Measurements from ENCODE around the gene MARVELD2. TPM values are rescaled to one million over a fixed set of nuclear protein-coding genes. Genes with fewer than 3 reads are reported as not detected.
"Not testable (repeated sequence)": the region's sequence is repeated elsewhere in the genome, so short reads cannot be mapped to it uniquely, and the experiment has no call there.

Gene MARVELD2
- total and polyA plus RNA-seq, 5 donors from 2014 or later = 0.07 to 1.4 (median 0.86) TPM

DNA sequence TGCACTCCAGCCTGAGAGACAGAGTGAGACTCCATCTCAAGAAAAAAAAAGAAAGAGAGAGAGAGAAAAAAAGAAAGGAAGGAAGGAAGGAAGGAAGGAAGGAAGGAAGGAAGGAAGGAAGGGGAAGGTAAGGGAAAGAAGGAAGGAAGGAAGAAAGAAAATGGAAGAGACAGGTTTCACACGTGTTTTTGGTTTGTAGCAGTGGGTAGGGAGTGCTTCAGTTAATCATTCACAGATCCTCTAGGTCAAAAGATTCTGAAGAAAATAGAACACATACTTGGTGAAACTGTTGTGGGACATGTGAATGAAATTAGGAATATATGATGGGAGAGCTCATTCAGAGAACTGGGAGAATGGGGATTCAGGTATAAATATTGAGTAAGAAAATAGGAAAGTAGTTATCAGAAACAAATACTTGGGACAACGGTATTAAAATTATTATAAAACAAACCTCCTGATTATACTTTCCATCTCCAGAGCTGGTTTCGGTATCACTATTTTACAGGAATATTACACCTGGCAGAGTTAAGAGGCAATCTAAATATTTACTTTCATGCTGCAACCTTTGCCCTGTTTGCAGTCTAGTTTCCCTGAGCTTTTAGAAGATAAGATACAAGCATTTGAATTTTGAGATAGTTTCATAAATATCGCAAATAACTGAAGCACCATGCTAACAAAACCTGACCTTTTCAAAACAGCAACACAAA lies 37.2 kb downstream of the MARVELD2 start:
- ATAC-seq (ENCODE audit: low read depth in 2 of 2) (no peak), DNase-seq (no peak)
- Histone ChIP-seq H3K9me3 (ENCODE audit: control insufficient read depth in 2 of 2, low read length in 2 of 2) (no peaks in the 10 kb centered on the region), H3K4me1 (ENCODE audit: control insufficient read depth, insufficient read depth, low read length, poor library complexity, severe bottlenecking) (no peaks in the 10 kb centered on the region), H3K36me3 (ENCODE audit: control insufficient read depth, insufficient read depth, low read length) (no peaks in the 10 kb centered on the region), H3K27me3 (ENCODE audit: control insufficient read depth, insufficient read depth, low read length) (no peaks in the 10 kb centered on the region), H3K4me3 (ENCODE audit: low read depth, low read length) (no peak overlapping the region), H3K27ac (ENCODE audit: insufficient read depth, low read length, poor library complexity, severe bottlenecking) (no peak overlapping the region)
- Mint-ChIP-seq H3K4me1 (no peaks in the 10 kb centered on the region), H3K27ac (no peak overlapping the region), H3K36me3 (no peaks in the 10 kb centered on the region), H3K27me3 (peaks cover 9% of the 10 kb centered on the region), H3K4me3 (no peak overlapping the region), H3K9me3 (peaks cover 0 to 4% (median 2%) of the 10 kb centered on the region in 7 donors)

DNA sequence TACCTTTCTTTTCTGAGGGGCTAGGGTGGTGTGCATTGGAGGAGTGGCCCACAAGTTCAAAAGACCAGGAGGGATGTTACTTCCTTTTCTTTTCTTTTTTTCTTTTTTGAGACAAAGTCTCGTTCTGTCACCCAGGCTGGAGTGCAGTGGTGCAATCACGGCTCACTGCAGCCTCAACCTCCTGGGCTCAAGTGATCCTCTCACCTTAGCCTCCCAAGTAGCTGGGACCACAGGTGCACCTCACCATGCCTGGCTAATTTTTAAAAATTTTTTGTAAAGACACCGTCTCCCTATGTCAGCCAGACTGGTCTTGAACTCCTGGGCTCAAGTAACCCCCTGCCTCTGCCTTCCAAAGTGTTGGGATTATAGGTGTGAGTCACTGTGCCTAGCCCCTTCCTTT lies 38.6 kb downstream of the MARVELD2 start:
- not testable (repeated sequence) for H3K4me1 Mint-ChIP-seq; DNase-seq; H3K9me3 Mint-ChIP-seq; H3K27me3 ChIP-seq (ENCODE audit: control insufficient read depth, insufficient read depth, low read length); H3K9me3 ChIP-seq (ENCODE audit: control insufficient read depth in 2 of 2, low read length in 2 of 2); H3K4me3 ChIP-seq (ENCODE audit: low read depth, low read length); H3K4me1 ChIP-seq (ENCODE audit: control insufficient read depth, insufficient read depth, low read length, poor library complexity, severe bottlenecking); H3K27ac ChIP-seq (ENCODE audit: insufficient read depth, low read length, poor library complexity, severe bottlenecking); ATAC-seq (ENCODE audit: low read depth in 2 of 2); H3K27me3 Mint-ChIP-seq; H3K27ac Mint-ChIP-seq; H3K36me3 ChIP-seq (ENCODE audit: control insufficient read depth, insufficient read depth, low read length); H3K4me3 Mint-ChIP-seq; H3K36me3 Mint-ChIP-seq

DNA sequence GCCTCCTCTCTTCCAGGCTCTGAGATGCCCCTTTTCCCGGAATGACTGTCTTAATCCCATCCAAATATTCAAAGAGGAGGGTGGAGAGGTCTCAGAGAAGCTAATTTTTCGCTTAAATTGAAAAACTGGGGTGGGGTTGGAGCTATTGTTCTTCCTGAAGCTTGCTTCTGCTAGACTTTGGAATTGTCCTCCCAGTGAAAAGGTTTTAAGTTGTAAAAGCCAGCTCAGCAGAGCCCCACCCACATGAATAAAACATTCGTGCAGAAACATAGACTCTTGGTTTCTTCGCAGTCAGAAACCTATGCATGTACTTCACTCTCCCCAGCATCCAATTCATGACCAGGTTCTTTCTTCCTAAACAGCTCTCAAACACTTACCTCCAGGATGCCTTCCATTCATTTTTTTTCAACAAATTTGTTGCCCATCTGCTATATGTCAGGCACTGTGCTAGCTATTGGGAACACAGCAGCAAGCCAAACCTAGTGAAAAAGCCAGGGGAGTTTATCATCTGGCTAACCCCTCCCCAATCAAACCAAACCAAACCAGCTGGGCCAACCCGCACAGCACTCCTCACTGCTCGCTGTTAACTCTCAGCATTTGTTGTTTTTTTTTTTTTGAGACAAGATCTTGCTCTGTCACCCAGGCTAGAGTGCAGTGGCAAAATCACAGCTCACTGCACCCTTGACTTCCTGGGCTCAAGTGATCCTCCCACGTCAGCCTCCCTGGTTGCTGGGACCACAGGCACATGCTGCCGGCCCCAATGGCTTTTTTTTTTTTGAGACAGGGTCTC lies 39.7 kb downstream of the MARVELD2 start:
- no peak overlapping the region for H3K27ac ChIP-seq (ENCODE audit: insufficient read depth, low read length, poor library complexity, severe bottlenecking)
- H3K27me3 ChIP-seq (ENCODE audit: control insufficient read depth, insufficient read depth, low read length) = no peaks in the 10 kb centered on the region
- H3K9me3 ChIP-seq (ENCODE audit: control insufficient read depth in 2 of 2, low read length in 2 of 2) = no peaks in the 10 kb centered on the region
- DNase-seq = no peak
- Mint-ChIP-seq H3K27me3 (peaks cover 9% of the 10 kb centered on the region), H3K9me3 (peaks cover 0 to 7% (median 2%) of the 10 kb centered on the region in 7 donors), H3K27ac (no peak overlapping the region), H3K4me3 (no peak overlapping the region), H3K36me3 (no peaks in the 10 kb centered on the region), H3K4me1 (no peaks in the 10 kb centered on the region)
- no peak overlapping the region for H3K4me3 ChIP-seq (ENCODE audit: low read depth, low read length)
- H3K36me3 ChIP-seq (ENCODE audit: control insufficient read depth, insufficient read depth, low read length) = no peaks in the 10 kb centered on the region
- ATAC-seq (ENCODE audit: low read depth in 2 of 2) = no peak
- no peaks in the 10 kb centered on the region for H3K4me1 ChIP-seq (ENCODE audit: control insufficient read depth, insufficient read depth, low read length, poor library complexity, severe bottlenecking)

DNA sequence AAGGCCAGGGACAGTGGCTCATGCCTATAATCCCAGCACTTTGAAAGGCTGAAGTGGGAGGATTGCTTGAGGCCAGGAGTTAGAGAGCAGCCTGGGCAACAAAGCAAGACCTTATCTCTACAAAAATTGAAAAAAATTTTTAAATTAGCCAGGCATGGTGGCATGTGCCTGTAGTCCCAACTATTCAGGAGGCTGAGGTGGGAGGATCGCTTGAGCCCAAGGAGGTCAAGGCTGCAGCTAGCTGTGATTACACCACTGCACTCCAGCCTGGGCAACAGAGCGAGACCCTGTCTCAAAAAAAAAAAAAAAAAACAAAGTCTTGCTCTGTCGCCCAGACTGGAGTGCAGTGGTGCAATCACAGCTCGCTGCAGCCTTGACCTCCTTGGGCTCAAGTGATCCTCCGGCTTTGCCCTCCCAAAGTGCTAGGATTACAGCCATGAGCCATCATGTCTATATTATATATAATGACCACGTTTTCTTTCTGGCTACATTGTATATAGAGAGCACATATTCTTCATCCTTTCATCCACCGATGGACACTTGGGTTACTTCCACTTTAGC lies 40.6 kb downstream of the MARVELD2 start:
- not testable (repeated sequence) for H3K36me3 Mint-ChIP-seq; H3K4me3 ChIP-seq (ENCODE audit: low read depth, low read length); H3K4me1 ChIP-seq (ENCODE audit: control insufficient read depth, insufficient read depth, low read length, poor library complexity, severe bottlenecking); H3K27ac ChIP-seq (ENCODE audit: insufficient read depth, low read length, poor library complexity, severe bottlenecking); H3K27me3 ChIP-seq (ENCODE audit: control insufficient read depth, insufficient read depth, low read length); H3K9me3 ChIP-seq (ENCODE audit: control insufficient read depth in 2 of 2, low read length in 2 of 2); H3K36me3 ChIP-seq (ENCODE audit: control insufficient read depth, insufficient read depth, low read length); ATAC-seq (ENCODE audit: low read depth in 2 of 2); H3K4me1 Mint-ChIP-seq; H3K27ac Mint-ChIP-seq; H3K9me3 Mint-ChIP-seq; H3K4me3 Mint-ChIP-seq; DNase-seq; H3K27me3 Mint-ChIP-seq

DNA sequence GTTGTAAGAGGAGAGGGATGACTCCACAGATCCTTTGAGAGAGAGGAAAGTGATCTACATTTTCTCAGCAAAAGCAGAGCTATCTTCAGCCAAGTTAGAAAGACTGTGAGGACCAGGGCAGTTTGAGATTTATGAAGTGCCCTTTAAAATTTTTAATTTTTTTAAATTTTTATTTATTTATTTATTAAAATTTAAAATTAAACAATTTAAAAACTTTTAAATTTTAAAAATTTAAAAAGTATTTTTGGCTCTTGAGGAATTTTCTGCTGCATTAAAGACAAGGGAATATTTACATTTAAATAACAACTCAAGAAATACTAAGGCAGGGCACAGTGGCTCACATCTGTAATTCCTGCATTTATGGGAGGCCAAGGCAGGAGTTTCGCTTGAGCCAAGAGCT lies 47.3 kb downstream of the MARVELD2 start:
- peaks cover 0 to 3% (median 0%) of the 10 kb centered on the region in 7 donors for H3K9me3 Mint-ChIP-seq
- Histone ChIP-seq H3K27ac (ENCODE audit: insufficient read depth, low read length, poor library complexity, severe bottlenecking) (no peak overlapping the region), H3K4me1 (ENCODE audit: control insufficient read depth, insufficient read depth, low read length, poor library complexity, severe bottlenecking) (no peaks in the 10 kb centered on the region), H3K9me3 (ENCODE audit: control insufficient read depth in 2 of 2, low read length in 2 of 2) (no peaks in the 10 kb centered on the region), H3K27me3 (ENCODE audit: control insufficient read depth, insufficient read depth, low read length) (no peaks in the 10 kb centered on the region), H3K36me3 (ENCODE audit: control insufficient read depth, insufficient read depth, low read length) (no peaks in the 10 kb centered on the region), H3K4me3 (ENCODE audit: low read depth, low read length) (no peak overlapping the region)
- no peaks in the 10 kb centered on the region for H3K36me3 Mint-ChIP-seq
- no peak overlapping the region for H3K4me3 Mint-ChIP-seq
- no peak for DNase-seq
- H3K27ac Mint-ChIP-seq = peak overlapping the region in 1 of 3 donors; percentile 21
- no peak for ATAC-seq (ENCODE audit: low read depth in 2 of 2)
- peaks cover 8% of the 10 kb centered on the region for H3K27me3 Mint-ChIP-seq
- no peaks in the 10 kb centered on the region for H3K4me1 Mint-ChIP-seq

DNA sequence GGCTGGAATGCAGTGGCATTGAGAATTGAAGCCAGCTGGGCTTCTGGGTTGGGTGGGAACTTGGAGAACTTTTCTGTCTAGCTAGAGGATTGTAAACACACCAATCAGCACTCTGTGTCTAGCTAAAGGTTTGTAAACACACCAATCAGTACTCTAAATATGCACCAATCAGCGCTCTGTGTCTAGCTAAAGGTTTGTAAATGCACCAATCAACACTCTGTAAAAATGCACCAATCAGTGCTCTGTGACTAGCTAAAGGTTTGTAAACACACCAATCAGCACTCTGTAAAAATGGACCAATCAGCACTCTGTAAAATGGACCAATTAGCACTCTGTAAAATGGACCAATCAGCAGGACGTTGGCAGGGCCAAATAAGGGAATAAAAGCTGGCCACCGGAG lies 51.5 kb downstream of the MARVELD2 start:
- ATAC-seq (ENCODE audit: low read depth in 2 of 2); H3K9me3 ChIP-seq (ENCODE audit: control insufficient read depth in 2 of 2, low read length in 2 of 2); H3K27ac ChIP-seq (ENCODE audit: insufficient read depth, low read length, poor library complexity, severe bottlenecking); H3K36me3 ChIP-seq (ENCODE audit: control insufficient read depth, insufficient read depth, low read length); H3K27ac Mint-ChIP-seq; H3K27me3 ChIP-seq (ENCODE audit: control insufficient read depth, insufficient read depth, low read length); H3K4me1 Mint-ChIP-seq; DNase-seq; H3K9me3 Mint-ChIP-seq; H3K4me1 ChIP-seq (ENCODE audit: control insufficient read depth, insufficient read depth, low read length, poor library complexity, severe bottlenecking); H3K4me3 Mint-ChIP-seq; H3K36me3 Mint-ChIP-seq; H3K4me3 ChIP-seq (ENCODE audit: low read depth, low read length): not testable (repeated sequence)
- peaks cover 12% of the 10 kb centered on the region for H3K27me3 Mint-ChIP-seq

DNA sequence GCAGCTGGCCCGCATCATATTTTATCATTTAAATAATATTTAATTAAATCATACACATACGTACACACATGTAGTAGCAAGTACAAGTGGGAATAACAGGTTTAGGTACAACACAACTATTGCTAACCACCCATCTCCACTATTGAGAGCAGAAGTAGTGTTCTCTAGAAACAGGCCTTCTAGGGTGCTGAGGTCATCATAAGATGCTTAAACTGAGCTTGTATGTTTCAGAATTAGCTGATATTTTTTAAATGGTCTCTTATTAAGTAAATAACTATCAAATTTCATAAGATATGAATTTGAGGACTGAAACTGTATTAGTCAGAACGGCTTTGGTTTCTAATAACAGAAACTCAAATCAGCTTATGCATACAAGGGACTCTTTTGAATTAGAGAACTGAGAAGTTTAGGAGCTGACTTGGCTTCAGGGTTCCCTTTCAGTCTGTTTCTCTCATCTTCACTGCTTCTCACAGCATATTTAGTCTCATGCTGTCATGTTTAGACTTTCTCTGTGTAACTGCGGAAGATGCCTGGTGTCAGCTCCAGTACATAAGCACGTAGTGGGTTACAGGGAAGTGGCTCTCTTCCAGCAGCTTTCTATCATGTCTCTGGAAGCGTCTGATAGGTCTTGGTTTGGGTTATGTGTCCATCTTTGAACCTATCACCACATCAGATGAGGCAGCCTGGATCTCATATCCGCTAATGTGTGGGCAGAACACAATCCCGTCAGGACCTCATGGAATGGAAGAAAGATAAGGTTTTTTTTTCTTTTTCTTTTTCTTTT lies 52.7 kb downstream of the MARVELD2 start:
- no peaks in the 10 kb centered on the region for H3K36me3 Mint-ChIP-seq

More for the DNA sequence above, 52.7 kb downstream of the MARVELD2 start:
- Mint-ChIP-seq H3K4me1 (no peaks in the 10 kb centered on the region), H3K27me3 (peaks cover 12% of the 10 kb centered on the region), H3K27ac (no peak overlapping the region), H3K9me3 (peaks cover 0 to 2% (median 0%) of the 10 kb centered on the region in 7 donors), H3K4me3 (no peak overlapping the region)
- Histone ChIP-seq H3K9me3 (ENCODE audit: control insufficient read depth in 2 of 2, low read length in 2 of 2) (no peaks in the 10 kb centered on the region), H3K4me3 (ENCODE audit: low read depth, low read length) (no peak overlapping the region), H3K4me1 (ENCODE audit: control insufficient read depth, insufficient read depth, low read length, poor library complexity, severe bottlenecking) (no peaks in the 10 kb centered on the region), H3K36me3 (ENCODE audit: control insufficient read depth, insufficient read depth, low read length) (no peaks in the 10 kb centered on the region), H3K27ac (ENCODE audit: insufficient read depth, low read length, poor library complexity, severe bottlenecking) (no peak overlapping the region), H3K27me3 (ENCODE audit: control insufficient read depth, insufficient read depth, low read length) (no peaks in the 10 kb centered on the region)
- DNase-seq = no peak
- no peak for ATAC-seq (ENCODE audit: low read depth in 2 of 2)

All from CD4-positive, CD25-positive, alpha-beta regulatory T cell (primary cell).